ENCODE data around the gene SPAG16.

SPAG16 gene

DNA sequence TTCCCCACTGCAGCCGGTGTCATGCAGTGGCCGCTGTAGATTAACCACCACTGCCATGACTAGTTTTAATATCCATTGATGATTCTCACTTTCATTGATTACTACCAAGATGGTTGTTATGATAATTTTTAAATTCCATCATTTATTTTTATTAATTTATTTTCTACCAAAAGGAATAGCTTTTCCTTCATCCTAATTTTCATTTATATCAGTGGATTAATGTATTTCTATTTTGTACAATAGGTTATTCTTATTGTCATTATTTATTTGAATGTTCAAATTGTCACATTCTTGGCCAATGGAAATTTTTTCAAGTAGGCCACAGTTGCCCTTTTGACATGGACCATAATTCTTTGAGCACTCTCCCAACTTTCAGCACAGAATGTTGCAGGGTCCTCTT, 751.7 kb downstream of the SPAG16 start:
- no peak overlapping the region for H4K91ac ChIP-seq (ENCODE audit: low read length)
- H3K14ac ChIP-seq (ENCODE audit: low read length in 2 of 2), result no peak overlapping the region
- H2BK120ac ChIP-seq (ENCODE audit: low read depth, low read length), result no peak overlapping the region
- H3K4me2 ChIP-seq (ENCODE audit: low read length, poor library complexity, severe bottlenecking), result no peak overlapping the region
- H2BK5ac ChIP-seq (ENCODE audit: low read depth, low read length, poor library complexity, severe bottlenecking), result no peak overlapping the region
- H3K4ac ChIP-seq (ENCODE audit: low read depth in 1 of 2, low read length in 2 of 2), result no peak overlapping the region
- DNase-seq, result no peak
- no peak overlapping the region for H2BK12ac ChIP-seq (ENCODE audit: low read length in 2 of 2)
- no peak overlapping the region for H2AFZ ChIP-seq (ENCODE audit: low read depth, low read length)
- WGBS, result 94% methylated on average over 2 of the region's 2 CpGs
- no peak overlapping the region for H3K4me3 ChIP-seq (ENCODE audit: insufficient read depth in 1 of 2, low read depth in 1 of 2, low read length in 2 of 2)
- H3K27me3 ChIP-seq (ENCODE audit: control insufficient read depth in 1 of 2, insufficient read depth in 1 of 2, low read length in 2 of 2), result no peaks in the 10 kb centered on the region
- H3K4me1 ChIP-seq (ENCODE audit: control insufficient read depth, insufficient read depth, low read depth, low read length), result peaks cover 5% of the 10 kb centered on the region
- H3K79me1 ChIP-seq (replicated peaks; ENCODE audit: low read length, poor library complexity, severe bottlenecking), result no peaks in the 10 kb centered on the region
- no peak overlapping the region for H2AK5ac ChIP-seq (ENCODE audit: low read length, severe bottlenecking)
- H3K9me3 ChIP-seq (ENCODE audit: control insufficient read depth, low read length), result peaks cover 24% of the 10 kb centered on the region
- no peak overlapping the region for H3K23ac ChIP-seq (ENCODE audit: low read length in 2 of 2)
- H3K18ac ChIP-seq (ENCODE audit: low read depth in 1 of 2, low read length in 2 of 2), result no peak overlapping the region
- no peak overlapping the region for H3K9ac ChIP-seq (ENCODE audit: low read length)
- no peak overlapping the region for H3K27ac ChIP-seq (ENCODE audit: low read length, poor library complexity, severe bottlenecking)
- H2BK15ac ChIP-seq (ENCODE audit: low read depth, poor library complexity, severe bottlenecking), result no peak overlapping the region
- H3K36me3 ChIP-seq (ENCODE audit: control insufficient read depth in 1 of 2, insufficient read depth in 2 of 2, low read depth in 1 of 2, low read length in 2 of 2), result no peaks in the 10 kb centered on the region
- H4K8ac ChIP-seq (ENCODE audit: low read length), result no peak overlapping the region

DNA sequence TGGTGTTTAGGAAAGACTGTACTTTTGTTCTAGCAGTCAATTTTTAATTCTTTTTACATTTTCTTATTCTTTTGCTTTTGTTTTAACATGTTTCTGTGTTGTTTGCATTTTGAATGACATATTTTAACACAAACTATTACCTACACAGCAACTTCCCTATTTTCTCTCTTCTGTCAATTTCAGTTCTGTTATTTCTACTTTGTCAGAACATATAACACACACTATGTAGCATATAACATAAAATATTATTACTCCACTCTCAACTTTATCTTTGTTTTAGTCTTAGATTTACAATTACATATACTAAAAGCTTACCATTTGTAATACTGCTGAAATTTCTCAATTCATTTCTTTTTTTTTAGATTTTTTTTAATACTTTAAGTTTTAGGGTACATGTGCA, 753.9 kb downstream of the SPAG16 start:
- H2BK12ac ChIP-seq (ENCODE audit: low read length in 2 of 2), result no peak overlapping the region
- H4K91ac ChIP-seq (ENCODE audit: low read length), result no peak overlapping the region
- DNase-seq, result no peak
- H2BK5ac ChIP-seq (ENCODE audit: low read depth, low read length, poor library complexity, severe bottlenecking), result no peak overlapping the region
- H2BK15ac ChIP-seq (ENCODE audit: low read depth, poor library complexity, severe bottlenecking), result no peak overlapping the region
- no peak overlapping the region for H3K4me3 ChIP-seq (ENCODE audit: insufficient read depth in 1 of 2, low read depth in 1 of 2, low read length in 2 of 2)
- no peak overlapping the region for H3K4ac ChIP-seq (ENCODE audit: low read depth in 1 of 2, low read length in 2 of 2)
- peaks cover 5% of the 10 kb centered on the region for H3K4me1 ChIP-seq (ENCODE audit: control insufficient read depth, insufficient read depth, low read depth, low read length)
- H3K36me3 ChIP-seq (ENCODE audit: control insufficient read depth in 1 of 2, insufficient read depth in 2 of 2, low read depth in 1 of 2, low read length in 2 of 2), result no peaks in the 10 kb centered on the region
- no peak overlapping the region for H4K8ac ChIP-seq (ENCODE audit: low read length)
- H3K27ac ChIP-seq (ENCODE audit: low read length, poor library complexity, severe bottlenecking), result no peak overlapping the region
- no peak overlapping the region for H3K4me2 ChIP-seq (ENCODE audit: low read length, poor library complexity, severe bottlenecking)
- H3K27me3 ChIP-seq (ENCODE audit: control insufficient read depth in 1 of 2, insufficient read depth in 1 of 2, low read length in 2 of 2), result no peaks in the 10 kb centered on the region
- H3K14ac ChIP-seq (ENCODE audit: low read length in 2 of 2), result no peak overlapping the region
- no peak overlapping the region for H3K18ac ChIP-seq (ENCODE audit: low read depth in 1 of 2, low read length in 2 of 2)
- H3K9me3 ChIP-seq (ENCODE audit: control insufficient read depth, low read length), result peaks cover 31% of the 10 kb centered on the region
- no peak overlapping the region for H3K9ac ChIP-seq (ENCODE audit: low read length)
- H3K23ac ChIP-seq (ENCODE audit: low read length in 2 of 2), result no peak overlapping the region
- no peak overlapping the region for H2AFZ ChIP-seq (ENCODE audit: low read depth, low read length)
- H2BK120ac ChIP-seq (ENCODE audit: low read depth, low read length), result no peak overlapping the region
- H3K79me1 ChIP-seq (replicated peaks; ENCODE audit: low read length, poor library complexity, severe bottlenecking), result no peaks in the 10 kb centered on the region
- H2AK5ac ChIP-seq (ENCODE audit: low read length, severe bottlenecking), result no peak overlapping the region

DNA sequence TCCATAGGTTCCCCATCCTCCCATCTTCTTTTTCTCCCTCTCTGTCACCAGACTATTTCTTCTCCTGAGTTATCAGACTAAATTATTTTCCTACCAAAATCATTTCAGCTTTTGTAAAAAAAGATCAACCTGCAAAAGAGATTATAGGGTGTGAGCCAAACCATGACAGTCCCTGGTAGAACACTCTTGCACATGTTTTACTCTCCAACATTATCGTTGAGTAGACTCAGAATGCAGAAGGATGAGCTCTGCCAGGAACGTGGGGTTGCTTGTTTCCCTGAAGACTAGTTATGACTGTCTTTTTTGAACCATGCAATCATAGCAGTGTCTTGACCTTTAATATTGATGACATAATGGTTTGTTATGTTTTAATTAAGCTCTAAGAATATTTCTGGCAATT, 766.5 kb downstream of the SPAG16 start:
- Histone ChIP-seq H2AK5ac (ENCODE audit: low read length, severe bottlenecking) (no peak overlapping the region), H3K4ac (ENCODE audit: low read depth in 1 of 2, low read length in 2 of 2) (no peak overlapping the region), H3K14ac (ENCODE audit: low read length in 2 of 2) (no peak overlapping the region), H3K36me3 (ENCODE audit: control insufficient read depth in 1 of 2, insufficient read depth in 2 of 2, low read depth in 1 of 2, low read length in 2 of 2) (no peaks in the 10 kb centered on the region), H3K4me1 (ENCODE audit: control insufficient read depth, insufficient read depth, low read depth, low read length) (no peaks in the 10 kb centered on the region), H3K9ac (ENCODE audit: low read length) (no peak overlapping the region), H2AFZ (ENCODE audit: low read depth, low read length) (no peak overlapping the region), H3K4me3 (ENCODE audit: insufficient read depth in 1 of 2, low read depth in 1 of 2, low read length in 2 of 2) (no peak overlapping the region), H2BK120ac (ENCODE audit: low read depth, low read length) (no peak overlapping the region), H4K8ac (ENCODE audit: low read length) (no peak overlapping the region), H3K4me2 (ENCODE audit: low read length, poor library complexity, severe bottlenecking) (no peak overlapping the region), H3K79me1 (replicated peaks; ENCODE audit: low read length, poor library complexity, severe bottlenecking) (no peaks in the 10 kb centered on the region), H2BK15ac (ENCODE audit: low read depth, poor library complexity, severe bottlenecking) (no peak overlapping the region), H2BK12ac (ENCODE audit: low read length in 2 of 2) (no peak overlapping the region), H3K23ac (ENCODE audit: low read length in 2 of 2) (no peak overlapping the region), H2BK5ac (ENCODE audit: low read depth, low read length, poor library complexity, severe bottlenecking) (no peak overlapping the region), H3K27ac (ENCODE audit: low read length, poor library complexity, severe bottlenecking) (no peak overlapping the region), H3K9me3 (ENCODE audit: control insufficient read depth, low read length) (peaks cover 8% of the 10 kb centered on the region), H4K91ac (ENCODE audit: low read length) (no peak overlapping the region), H3K18ac (ENCODE audit: low read depth in 1 of 2, low read length in 2 of 2) (no peak overlapping the region), H3K27me3 (ENCODE audit: control insufficient read depth in 1 of 2, insufficient read depth in 1 of 2, low read length in 2 of 2) (no peaks in the 10 kb centered on the region)
- 94% methylated on average over 2 of the region's 2 CpGs for WGBS
- DNase-seq, result no peak

DNA sequence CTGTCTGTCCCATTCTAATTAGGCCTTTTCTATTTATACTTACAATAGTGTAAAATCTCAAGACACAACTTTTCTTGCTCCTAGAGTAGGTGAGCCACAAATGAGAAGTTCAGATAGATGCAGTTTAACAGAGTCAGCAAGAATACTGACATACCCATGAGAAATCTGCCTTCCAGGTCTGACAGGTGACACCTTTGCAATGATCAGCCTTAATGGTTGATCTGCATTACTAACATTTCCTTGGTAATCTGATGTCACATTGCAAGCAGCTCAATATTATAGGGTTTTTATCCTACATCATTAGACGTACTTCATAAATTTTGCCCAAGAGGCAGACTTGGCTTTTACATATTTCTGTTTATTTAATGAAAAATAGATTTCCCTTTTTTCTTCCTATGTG, 767.3 kb downstream of the SPAG16 start:
- no peak overlapping the region for H2AFZ ChIP-seq (ENCODE audit: low read depth, low read length)
- H3K4me2 ChIP-seq (ENCODE audit: low read length, poor library complexity, severe bottlenecking), result no peak overlapping the region
- no peak overlapping the region for H3K23ac ChIP-seq (ENCODE audit: low read length in 2 of 2)
- no peaks in the 10 kb centered on the region for H3K4me1 ChIP-seq (ENCODE audit: control insufficient read depth, insufficient read depth, low read depth, low read length)
- H2BK15ac ChIP-seq (ENCODE audit: low read depth, poor library complexity, severe bottlenecking), result no peak overlapping the region
- H3K18ac ChIP-seq (ENCODE audit: low read depth in 1 of 2, low read length in 2 of 2), result no peak overlapping the region
- no peak overlapping the region for H2BK5ac ChIP-seq (ENCODE audit: low read depth, low read length, poor library complexity, severe bottlenecking)
- no CpG with 5 or more reads among the region's 1 CpG for WGBS
- no peak overlapping the region for H2BK120ac ChIP-seq (ENCODE audit: low read depth, low read length)
- no peaks in the 10 kb centered on the region for H3K27me3 ChIP-seq (ENCODE audit: control insufficient read depth in 1 of 2, insufficient read depth in 1 of 2, low read length in 2 of 2)
- H4K8ac ChIP-seq (ENCODE audit: low read length), result no peak overlapping the region
- no peak overlapping the region for H3K4me3 ChIP-seq (ENCODE audit: insufficient read depth in 1 of 2, low read depth in 1 of 2, low read length in 2 of 2)
- no peak for DNase-seq
- no peak overlapping the region for H3K14ac ChIP-seq (ENCODE audit: low read length in 2 of 2)
- no peak overlapping the region for H3K9ac ChIP-seq (ENCODE audit: low read length)
- no peak overlapping the region for H2AK5ac ChIP-seq (ENCODE audit: low read length, severe bottlenecking)
- no peak overlapping the region for H3K27ac ChIP-seq (ENCODE audit: low read length, poor library complexity, severe bottlenecking)
- no peaks in the 10 kb centered on the region for H3K79me1 ChIP-seq (replicated peaks; ENCODE audit: low read length, poor library complexity, severe bottlenecking)
- no peaks in the 10 kb centered on the region for H3K36me3 ChIP-seq (ENCODE audit: control insufficient read depth in 1 of 2, insufficient read depth in 2 of 2, low read depth in 1 of 2, low read length in 2 of 2)
- no peaks in the 10 kb centered on the region for H3K9me3 ChIP-seq (ENCODE audit: control insufficient read depth, low read length)
- no peak overlapping the region for H4K91ac ChIP-seq (ENCODE audit: low read length)
- H2BK12ac ChIP-seq (ENCODE audit: low read length in 2 of 2), result no peak overlapping the region
- no peak overlapping the region for H3K4ac ChIP-seq (ENCODE audit: low read depth in 1 of 2, low read length in 2 of 2)

All from mesenchymal stem cell (in vitro differentiated cells and primary cell).